K562 (cell line): ENCODE results near the gene RXRA. TPM values are rescaled to one million over a fixed set of nuclear protein-coding genes. Genes with fewer than 3 reads are reported as not detected.

ENCODE experiments used
- BACH1 ChIP-seq: fragments of 200-800 bp; sonication (Bioruptor generic); IDR thresholded peaks from 2 replicates; pipeline ENCODE4 v1.6.1; 2016; ENCODE audit warnings: missing genetic modification characterization, missing compliant biosample characterization
- KDM4B ChIP-seq, 2 experiments: fragments of 450-650 bp in 1 of 2; sonication (generic) in 1 of 2; IDR thresholded peaks; 2 replicates each; pipeline ENCODE4 v1.6.1; 2016 to 2017; ENCODE audit warnings: borderline replicate concordance in 2 of 2, antibody characterized with exemption in 1 of 2, low read depth in 1 of 2, mild to moderate bottlenecking in 1 of 2
- KLF16 ChIP-seq: IDR thresholded peaks from 2 replicates; pipeline ENCODE4 v1.6.1; 2016; ENCODE audit warnings: antibody characterized with exemption
- LARP7 ChIP-seq: fragments of 450-650 bp; IDR thresholded peaks from 2 replicates; pipeline ENCODE4 v1.6.1; 2016
- MCM2 ChIP-seq: fragments of 450-650 bp; IDR thresholded peaks from 2 replicates; pipeline ENCODE4 v1.6.1; 2017; ENCODE audit warnings: low read depth, mild to moderate bottlenecking
- MCM3 ChIP-seq: fragments of 450-650 bp; IDR thresholded peaks from 2 replicates; pipeline ENCODE4 v1.6.1; 2016
- MIER1 ChIP-seq: fragments of 450-650 bp; IDR thresholded peaks from 2 replicates; pipeline ENCODE4 v1.6.1; 2016; ENCODE audit warnings: antibody characterized with exemption, mild to moderate bottlenecking, low read depth
- PCBP2 ChIP-seq: fragments of 200-400 bp; formaldehyde crosslinking; IDR thresholded peaks from 2 replicates; pipeline ENCODE4 v1.6.1; 2018; ENCODE audit warnings: low read length, low read depth, mild to moderate bottlenecking, moderate library complexity; ENCODE audit not compliant: poor library complexity, severe bottlenecking
- PRDM10 ChIP-seq: fragments of 450-650 bp; IDR thresholded peaks from 2 replicates; pipeline ENCODE4 v1.6.1; 2018; ENCODE audit not compliant: partially characterized antibody
- RFX1 ChIP-seq: fragments of 450-650 bp; IDR thresholded peaks from 2 replicates; pipeline ENCODE4 v1.6.1; 2016; ENCODE audit warnings: mild to moderate bottlenecking, moderate library complexity
- TAF1 ChIP-seq: IDR thresholded peaks from 2 replicates; pipeline ENCODE4 v1.6.1; 2011; ENCODE audit warnings: mild to moderate bottlenecking, low read length, moderate library complexity; ENCODE audit not compliant: insufficient read depth, control insufficient read depth, severe bottlenecking; ENCODE audit errors: extremely low read depth
- TEAD1 ChIP-seq, 2 experiments: fragments of 450-650 bp in 1 of 2; sonication (generic) in 1 of 2; formaldehyde crosslinking; IDR thresholded peaks; 2 replicates each; pipeline versions ENCODE4 v1.4.0 to v1.8.0; 2020 to 2022; ENCODE audit warnings: mild to moderate bottlenecking in 2 of 2, missing genetic modification reagents in 1 of 2
- USF1 ChIP-seq: sonication (generic); formaldehyde crosslinking; IDR thresholded peaks from 2 replicates; pipeline ENCODE4 v1.9.0; 2022; ENCODE audit warnings: mild to moderate bottlenecking, missing genetic modification reagents
- ZNF696 ChIP-seq: fragments of 250-450 bp; sonication (Bioruptor Pico); conservative IDR thresholded peaks from 2 replicates; pipeline ENCODE4 v1.4.0; 2020; ENCODE audit warnings: mild to moderate bottlenecking, moderate library complexity
- ZNF717 ChIP-seq: fragments of 250-450 bp; sonication (Bioruptor Pico); IDR thresholded peaks from 2 replicates; pipeline ENCODE4 v1.5.0; 2021
- polyA plus RNA-seq, 8 experiments: library from polyadenylated mRNA; depleted of rRNA in 4 of 8; stranded (reverse) in 5 of 8; unstranded in 3 of 8; fragments of >200 nt; fragmentation: Nextera tagmentation in 2 of 8; fragmentation: Illumina TruSeq in 1 of 8; extraction: Ambion mirVana in 2 of 8; extraction: Trizol in 1 of 8; gene quantifications; 2 replicates each; pipeline versions ENCODE4 v1.2.1 to v1.2.3, GENCODE V29; 2011 to 2014; ENCODE audit warnings: inconsistent platforms in 1 of 8, missing spikeins in 1 of 8
- total RNA-seq, 7 experiments: library from RNA; depleted of rRNA in 6 of 7; stranded (reverse); fragments of >200 nt in 6 of 7; fragmentation: Illumina TruSeq in 2 of 7; extraction: Trizol in 2 of 7; gene quantifications; 2 replicates each; pipeline versions ENCODE4 v1.2.1 to v1.2.3, GENCODE V29; 2011 to 2021; ENCODE audit warnings: low replicate concordance in 1 of 7
- TF ChIP-seq, protein P1 (sequence below): sonication (generic); formaldehyde crosslinking; IDR thresholded peaks from 2 replicates; pipeline ENCODE4 v1.8.1; 2023; ENCODE audit warnings: mild to moderate bottlenecking, missing genetic modification reagents, moderate library complexity
- TF ChIP-seq, protein P2 (sequence below): sonication (generic); formaldehyde crosslinking; IDR thresholded peaks from 2 replicates; pipeline ENCODE4 v1.8.0; 2023; ENCODE audit warnings: missing genetic modification reagents, mild to moderate bottlenecking, borderline replicate concordance

Gene RXRA
- total and polyA plus RNA-seq, 9 of the 15 experiments (the other 6 are each of a cell fraction or from before 2014, with no cell fraction given) = 0.35 to 23.6 (median 4.6) TPM

GRCh38 chr9:134449180-134449916 lies 123.1 kb downstream of the RXRA start (continued):
- TF ChIP-seq MCM2 (no peak), BACH1 (tag) (no peak), USF1 (no peak), KLF16 (no peak), LARP7 (no peak), MCM3 (no peak), KDM4B (IDR thresholded peaks at IDR 0.05; ENCODE audit: borderline replicate concordance in 2 of 2, low read depth in 1 of 2) (no peak), RFX1 (peak; percentile 88), TEAD1 (CRISPR knock-in tag; IDR thresholded peaks at IDR 0.05) (no peak), ZNF717 (CRISPR knock-in tag) (no peak), MIER1 (no peak), PRDM10 (no peak), ZNF696 (CRISPR knock-in tag) (no peak), TAF1 (no peak), PCBP2 (no peak)
- TF ChIP-seq, protein P1, sequence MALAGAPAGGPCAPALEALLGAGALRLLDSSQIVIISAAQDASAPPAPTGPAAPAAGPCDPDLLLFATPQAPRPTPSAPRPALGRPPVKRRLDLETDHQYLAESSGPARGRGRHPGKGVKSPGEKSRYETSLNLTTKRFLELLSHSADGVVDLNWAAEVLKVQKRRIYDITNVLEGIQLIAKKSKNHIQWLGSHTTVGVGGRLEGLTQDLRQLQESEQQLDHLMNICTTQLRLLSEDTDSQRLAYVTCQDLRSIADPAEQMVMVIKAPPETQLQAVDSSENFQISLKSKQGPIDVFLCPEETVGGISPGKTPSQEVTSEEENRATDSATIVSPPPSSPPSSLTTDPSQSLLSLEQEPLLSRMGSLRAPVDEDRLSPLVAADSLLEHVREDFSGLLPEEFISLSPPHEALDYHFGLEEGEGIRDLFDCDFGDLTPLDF (CRISPR knock-in tag) = no peak
- TF ChIP-seq, protein P2, sequence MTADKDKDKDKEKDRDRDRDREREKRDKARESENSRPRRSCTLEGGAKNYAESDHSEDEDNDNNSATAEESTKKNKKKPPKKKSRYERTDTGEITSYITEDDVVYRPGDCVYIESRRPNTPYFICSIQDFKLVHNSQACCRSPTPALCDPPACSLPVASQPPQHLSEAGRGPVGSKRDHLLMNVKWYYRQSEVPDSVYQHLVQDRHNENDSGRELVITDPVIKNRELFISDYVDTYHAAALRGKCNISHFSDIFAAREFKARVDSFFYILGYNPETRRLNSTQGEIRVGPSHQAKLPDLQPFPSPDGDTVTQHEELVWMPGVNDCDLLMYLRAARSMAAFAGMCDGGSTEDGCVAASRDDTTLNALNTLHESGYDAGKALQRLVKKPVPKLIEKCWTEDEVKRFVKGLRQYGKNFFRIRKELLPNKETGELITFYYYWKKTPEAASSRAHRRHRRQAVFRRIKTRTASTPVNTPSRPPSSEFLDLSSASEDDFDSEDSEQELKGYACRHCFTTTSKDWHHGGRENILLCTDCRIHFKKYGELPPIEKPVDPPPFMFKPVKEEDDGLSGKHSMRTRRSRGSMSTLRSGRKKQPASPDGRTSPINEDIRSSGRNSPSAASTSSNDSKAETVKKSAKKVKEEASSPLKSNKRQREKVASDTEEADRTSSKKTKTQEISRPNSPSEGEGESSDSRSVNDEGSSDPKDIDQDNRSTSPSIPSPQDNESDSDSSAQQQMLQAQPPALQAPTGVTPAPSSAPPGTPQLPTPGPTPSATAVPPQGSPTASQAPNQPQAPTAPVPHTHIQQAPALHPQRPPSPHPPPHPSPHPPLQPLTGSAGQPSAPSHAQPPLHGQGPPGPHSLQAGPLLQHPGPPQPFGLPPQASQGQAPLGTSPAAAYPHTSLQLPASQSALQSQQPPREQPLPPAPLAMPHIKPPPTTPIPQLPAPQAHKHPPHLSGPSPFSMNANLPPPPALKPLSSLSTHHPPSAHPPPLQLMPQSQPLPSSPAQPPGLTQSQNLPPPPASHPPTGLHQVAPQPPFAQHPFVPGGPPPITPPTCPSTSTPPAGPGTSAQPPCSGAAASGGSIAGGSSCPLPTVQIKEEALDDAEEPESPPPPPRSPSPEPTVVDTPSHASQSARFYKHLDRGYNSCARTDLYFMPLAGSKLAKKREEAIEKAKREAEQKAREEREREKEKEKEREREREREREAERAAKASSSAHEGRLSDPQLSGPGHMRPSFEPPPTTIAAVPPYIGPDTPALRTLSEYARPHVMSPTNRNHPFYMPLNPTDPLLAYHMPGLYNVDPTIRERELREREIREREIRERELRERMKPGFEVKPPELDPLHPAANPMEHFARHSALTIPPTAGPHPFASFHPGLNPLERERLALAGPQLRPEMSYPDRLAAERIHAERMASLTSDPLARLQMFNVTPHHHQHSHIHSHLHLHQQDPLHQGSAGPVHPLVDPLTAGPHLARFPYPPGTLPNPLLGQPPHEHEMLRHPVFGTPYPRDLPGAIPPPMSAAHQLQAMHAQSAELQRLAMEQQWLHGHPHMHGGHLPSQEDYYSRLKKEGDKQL (CRISPR knock-in tag) = no peak
